ENCODE results near the gene SLC16A9.
A peak's percentile ranks its signal among the peaks of the same experiment; 100 is the strongest.

SLC16A9 gene

GRCh38 chr10:59709395-59710125, at the start of gene SLC16A9:
TSS of gene SLC16A9 (minus strand) at chr10:59709850. CDS start at chr10:59684291, 25,559 bp downstream.
- Histone ChIP-seq H3K4me3 (ENCODE audit: low read depth, low read length) (peak within 1 kb of the TSS; percentile 52), H3K27ac (ENCODE audit: extremely low read depth, low read depth, low read length) (peak within 1 kb of the TSS; percentile 73; the same call in 1 of the 2 replicates), H3K4me1 (ENCODE audit: control insufficient read depth, insufficient read depth, low read length) (no peaks in the 10 kb centered on the region), H3K36me3 (ENCODE audit: control insufficient read depth in 2 of 2, insufficient read depth in 1 of 2, low read length in 2 of 2) (no peaks in the 10 kb centered on the region), H3K9me3 (ENCODE audit: control insufficient read depth, insufficient read depth, low read depth, low read length) (no peaks in the 10 kb centered on the region)
- POLR2A ChIA-PET, result interaction anchor here (1.2 to 1.9 kb wide), 2 partner anchors 9 to 199 kb away, joined by 4 to 7 read pairs; no protein-coding TSS in a partner anchor
- CTCF ChIA-PET, result interaction anchor here (0.6 to 1.1 kb wide), 4 partner anchors 8 to 359 kb away, joined by 3 to 4 read pairs (median 3); no protein-coding TSS in a partner anchor
- TF ChIP-seq ZNF121 (tag by site-specific recombination; IDR thresholded peaks at IDR 0.05) (0 out of 2 replicates have a peak, but pooled peaks have one; percentile 7), KLF8 (tag by site-specific recombination; IDR thresholded peaks at IDR 0.05) (no peak), ZNF555 (tag by site-specific recombination; conservative IDR thresholded peaks at IDR 0.05) (no peak), ZNF341 (tag by site-specific recombination; IDR thresholded peaks at IDR 0.05; ENCODE audit: low read depth) (0 out of 2 replicates have a peak, but pooled peaks have one; percentile 6), ZEB2 (tag by site-specific recombination; IDR thresholded peaks at IDR 0.05) (peak; percentile 78), ZNF596 (tag by site-specific recombination; IDR thresholded peaks at IDR 0.05) (0 out of 2 replicates have a peak, but pooled peaks have one; percentile 21), ZFP37 (tag by site-specific recombination; IDR thresholded peaks at IDR 0.05) (0 out of 2 replicates have a peak, but pooled peaks have one; percentile 46), ZNF423 (tag by site-specific recombination; IDR thresholded peaks at IDR 0.05) (0 out of 2 replicates have a peak, but pooled peaks have one; percentile 33), REST (tag by site-specific recombination; IDR thresholded peaks at IDR 0.05) (no peak), ZBTB20 (tag by site-specific recombination; IDR thresholded peaks at IDR 0.05) (peak; percentile 76; the same call in 1 of the 2 replicates), ZBTB7A (tag by site-specific recombination; IDR thresholded peaks at IDR 0.05; ENCODE audit: low read depth) (no peak), TSHZ1 (tag by site-specific recombination; IDR thresholded peaks at IDR 0.05; ENCODE audit: borderline replicate concordance) (no peak), ZBTB8A (tag by site-specific recombination; IDR thresholded peaks at IDR 0.05) (peak; percentile 98), YY1 (tag by site-specific recombination; IDR thresholded peaks at IDR 0.05) (peak; percentile 46; the same call in 1 of the 2 replicates), OSR2 (tag by site-specific recombination; IDR thresholded peaks at IDR 0.05) (0 out of 2 replicates have a peak, but pooled peaks have one; percentile 15), ZNF426 (tag by site-specific recombination; IDR thresholded peaks at IDR 0.05) (no peak), SP2 (tag by site-specific recombination; IDR thresholded peaks at IDR 0.05) (peak; percentile 45), ZFHX2 (tag by site-specific recombination; conservative IDR thresholded peaks at IDR 0.05) (peak; percentile 96), AEBP2 (tag by site-specific recombination; IDR thresholded peaks at IDR 0.05; ENCODE audit: borderline replicate concordance) (no peak), ZNF629 (tag by site-specific recombination; IDR thresholded peaks at IDR 0.05) (no peak), HIC1 (tag by site-specific recombination; IDR thresholded peaks at IDR 0.05) (peak; percentile 73; the same call in 1 of the 2 replicates), ZFP41 (tag by site-specific recombination; IDR thresholded peaks at IDR 0.05; ENCODE audit: borderline replicate concordance) (no peak), ZNF449 (tag by site-specific recombination; IDR thresholded peaks at IDR 0.05) (no peak), TRIM28 (IDR thresholded peaks at IDR 0.05; ENCODE audit: borderline replicate concordance, low read length) (no peak), ZNF202 (tag by site-specific recombination; IDR thresholded peaks at IDR 0.05; ENCODE audit: borderline replicate concordance) (no peak)
